Neuronal stem cell (in vitro differentiated cells): Measurements from ENCODE around the gene TMEM59L.

Experiments used
- DNase-seq: peaks from one replicate; pipeline ENCODE4 v3.0.0-alpha.2; 2013; ENCODE audit warnings: low spot score
- H2AFZ ChIP-seq: one replicate; pipeline ENCODE4 v1.6.1; 2013; ENCODE audit warnings: mild to moderate bottlenecking, low read length, inconsistent platforms
- H2AK5ac ChIP-seq: 2 replicates; pipeline ENCODE4 v1.6.1; 2013; ENCODE audit warnings: low read depth, mild to moderate bottlenecking, inconsistent platforms, low read length, moderate library complexity, mixed read lengths
- H2BK120ac ChIP-seq: 2 replicates; pipeline ENCODE4 v1.6.1; 2013; ENCODE audit warnings: low read depth, mild to moderate bottlenecking, inconsistent platforms, low read length, moderate library complexity, mixed read lengths
- H2BK12ac ChIP-seq: one replicate; pipeline ENCODE4 v1.6.1; 2013; ENCODE audit warnings: low read length, inconsistent platforms
- H2BK15ac ChIP-seq: 2 replicates; pipeline ENCODE4 v1.6.1; 2013; ENCODE audit warnings: mild to moderate bottlenecking, low read length, inconsistent platforms, mixed read lengths
- H2BK5ac ChIP-seq: one replicate; pipeline ENCODE4 v1.6.1; 2013; ENCODE audit warnings: inconsistent platforms, mild to moderate bottlenecking, low read length, moderate library complexity
- H3K14ac ChIP-seq: one replicate; pipeline ENCODE4 v1.6.1; 2013; ENCODE audit warnings: low read length, inconsistent platforms
- H3K18ac ChIP-seq: 2 replicates; pipeline ENCODE4 v1.6.1; 2013; ENCODE audit warnings: low read length, inconsistent platforms
- H3K23ac ChIP-seq: 2 replicates; pipeline ENCODE4 v1.6.1; 2013; ENCODE audit warnings: low read depth, mild to moderate bottlenecking, mixed read lengths, low read length, inconsistent platforms; ENCODE audit not compliant: poor library complexity
- H3K27ac ChIP-seq: replicated peaks from 3 replicates; pipeline ENCODE4 v1.5.1; 2013; ENCODE audit warnings: low read length, inconsistent platforms
- H3K27me3 ChIP-seq, 3 experiments: 2 replicates each; pipeline ENCODE4 v1.6.1; 2013; ENCODE audit warnings: low read length in 3 of 3, mild to moderate bottlenecking in 2 of 3, inconsistent platforms in 1 of 3, low read depth in 1 of 3, mixed read lengths in 1 of 3, moderate library complexity in 1 of 3; ENCODE audit not compliant: control insufficient read depth in 3 of 3, insufficient read depth in 3 of 3
- H3K36me3 ChIP-seq, 2 donors: replicated peaks in 1 of 2; 2 replicates each; pipeline ENCODE4 v1.6.1; 2013; ENCODE audit warnings: low read length in 2 of 2; ENCODE audit not compliant: control insufficient read depth in 2 of 2, insufficient read depth in 2 of 2
- H3K4ac ChIP-seq: 2 replicates; pipeline ENCODE4 v1.6.1; 2013; ENCODE audit warnings: inconsistent platforms, mild to moderate bottlenecking, low read length, moderate library complexity
- H3K4me1 ChIP-seq, 2 donors: 1 replicate in 1 of 2; 2 replicates in 1 of 2; pipeline ENCODE4 v1.6.1; 2013; ENCODE audit warnings: low read length in 2 of 2, low read depth in 1 of 2; ENCODE audit not compliant: control insufficient read depth in 2 of 2, insufficient read depth in 1 of 2
- H3K4me2 ChIP-seq: one replicate; pipeline ENCODE4 v1.6.1; 2013; ENCODE audit warnings: mild to moderate bottlenecking, low read length, inconsistent platforms; ENCODE audit not compliant: insufficient read depth, poor library complexity, severe bottlenecking
- H3K4me3 ChIP-seq, 2 donors: 2 replicates each; pipeline ENCODE4 v1.5.1; 2013; ENCODE audit warnings: low read length in 2 of 2, mild to moderate bottlenecking in 2 of 2, inconsistent platforms in 1 of 2, moderate library complexity in 1 of 2
- H3K79me1 ChIP-seq: one replicate; pipeline ENCODE4 v1.6.1; 2013; ENCODE audit warnings: low read depth, mild to moderate bottlenecking, inconsistent platforms, low read length, moderate library complexity
- H3K9ac ChIP-seq: one replicate; pipeline ENCODE4 v1.6.1; 2013; ENCODE audit warnings: mild to moderate bottlenecking, low read depth, low read length, inconsistent platforms; ENCODE audit not compliant: poor library complexity
- H3K9me3 ChIP-seq, 2 donors: replicated peaks in 1 of 2; 2 replicates each; pipeline versions ENCODE3 to v1.6.1; 2013; ENCODE audit warnings: low read length in 2 of 2, mild to moderate bottlenecking in 2 of 2, inconsistent platforms in 1 of 2, low read depth in 1 of 2, mixed read lengths in 1 of 2, moderate library complexity in 1 of 2; ENCODE audit not compliant: control insufficient read depth in 2 of 2, insufficient read depth in 1 of 2
- H4K8ac ChIP-seq: one replicate; pipeline ENCODE4 v1.6.1; 2013; ENCODE audit warnings: low read depth, mild to moderate bottlenecking, inconsistent platforms, low read length, moderate library complexity
- H4K91ac ChIP-seq: one replicate; pipeline ENCODE4 v1.6.1; 2013; ENCODE audit warnings: low read length, low read depth, mild to moderate bottlenecking, inconsistent platforms; ENCODE audit not compliant: poor library complexity
- WGBS, 2 donors: extraction: QIAGEN DNeasy Blood & Tissue Kit; methylation state at CpG; one replicate each; pipeline ENCODE4 v1.1.7; 2013; ENCODE audit warnings: missing lambda C conversion rate in 2 of 2, mixed read lengths in 1 of 2; ENCODE audit not compliant: insufficient read length in 2 of 2, insufficient replicate concordance in 1 of 2; ENCODE audit errors: extremely low coverage in 2 of 2; 5-methylcytosine and 5-hydroxymethylcytosine counted together

TMEM59L gene

GRCh38 chr19:18613589-18614234 lies 1.0 kb downstream of the TMEM59L start:
- H4K91ac ChIP-seq = no peak overlapping the region
- H3K4ac ChIP-seq = no peak overlapping the region
- H3K23ac ChIP-seq = no peak overlapping the region
- H3K18ac ChIP-seq = peak overlapping the region; percentile 59
- no CpG with 5 or more reads among the region's 23 CpGs for WGBS, 2 donors
- H2BK15ac ChIP-seq = peak overlapping the region; percentile 10
- no peak overlapping the region for H4K8ac ChIP-seq
- no peaks in the 10 kb centered on the region for H3K79me1 ChIP-seq
- no peaks in the 10 kb centered on the region for H3K36me3 ChIP-seq
- H3K27ac ChIP-seq = no peak overlapping the region
- peak overlapping the region; percentile 56 for H3K9ac ChIP-seq
- peak overlapping the region; percentile 32 for H3K4me2 ChIP-seq
- peaks cover 41 to 64% (median 59%) of the 10 kb centered on the region in 3 experiments for H3K27me3 ChIP-seq
- peak overlapping the region; percentile 17 for H2BK12ac ChIP-seq
- H3K14ac ChIP-seq = no peak overlapping the region
- H3K9me3 ChIP-seq = peaks cover 0 to 10% of the 10 kb centered on the region in 2 donors
- peak overlapping the region; percentile 24 for H2BK120ac ChIP-seq
- H2BK5ac ChIP-seq = peak overlapping the region; percentile 62
- peak overlapping the region; percentile 11 for H2AK5ac ChIP-seq
- H3K4me1 ChIP-seq = peaks cover 21 to 33% of the 10 kb centered on the region in 2 donors
- H2AFZ ChIP-seq = peak overlapping the region; percentile 99
- peak overlapping the region; percentile 48 to 85 for H3K4me3 ChIP-seq
- no peak for DNase-seq

DNA sequence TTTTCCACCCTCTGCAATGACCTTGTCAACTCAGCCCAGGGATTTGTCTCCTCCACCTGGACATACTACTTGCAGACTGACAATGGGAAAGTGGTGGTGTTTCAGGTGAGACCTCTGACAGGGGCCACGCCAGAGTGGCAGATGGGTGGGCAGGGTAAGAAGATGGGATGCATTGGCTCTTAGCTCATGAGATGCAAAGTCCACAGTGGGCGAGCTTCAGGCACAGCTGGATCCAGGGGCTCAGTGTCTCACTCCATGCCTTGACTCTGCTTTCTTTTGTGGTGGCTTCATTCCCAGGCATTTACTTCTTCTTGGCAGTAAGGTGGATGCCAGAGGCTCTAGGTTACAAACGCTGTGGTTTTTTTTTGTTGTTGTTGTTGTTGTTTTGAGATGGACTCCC lies 3.4 kb downstream of the TMEM59L start:
- H3K18ac ChIP-seq = no peak overlapping the region
- no peak overlapping the region for H2AK5ac ChIP-seq
- WGBS, 2 donors = no CpG with 5 or more reads among the region's 3 CpGs
- peaks cover 26 to 44% (median 37%) of the 10 kb centered on the region in 3 experiments for H3K27me3 ChIP-seq
- no peak overlapping the region for H4K8ac ChIP-seq
- no peak overlapping the region for H2BK12ac ChIP-seq
- no peak overlapping the region for H2AFZ ChIP-seq
- no peak overlapping the region for H3K4me3 ChIP-seq
- H3K4me1 ChIP-seq = peaks cover 15 to 20% of the 10 kb centered on the region in 2 donors
- H3K36me3 ChIP-seq = no peaks in the 10 kb centered on the region
- no peak overlapping the region for H3K23ac ChIP-seq
- no peak overlapping the region for H3K9ac ChIP-seq
- no peak for DNase-seq
- H2BK15ac ChIP-seq = no peak overlapping the region
- H2BK5ac ChIP-seq = no peak overlapping the region
- no peaks in the 10 kb centered on the region for H3K79me1 ChIP-seq
- no peak overlapping the region for H3K4ac ChIP-seq
- no peak overlapping the region for H3K14ac ChIP-seq
- H4K91ac ChIP-seq = no peak overlapping the region
- H3K4me2 ChIP-seq = no peak overlapping the region
- H3K27ac ChIP-seq = no peak overlapping the region
- no peak overlapping the region for H2BK120ac ChIP-seq
- peaks cover 0 to 10% of the 10 kb centered on the region in 2 donors for H3K9me3 ChIP-seq

GRCh38 chr19:18617562-18617961 lies 4.9 kb downstream of the TMEM59L start:
- Histone ChIP-seq H3K79me1 (no peaks in the 10 kb centered on the region), H3K4me2 (no peak overlapping the region), H2AFZ (no peak overlapping the region), H3K36me3 (no peaks in the 10 kb centered on the region), H3K4me3 (no peak overlapping the region), H2BK15ac (no peak overlapping the region), H3K23ac (no peak overlapping the region), H2AK5ac (no peak overlapping the region), H3K27ac (no peak overlapping the region), H3K9ac (no peak overlapping the region), H3K18ac (no peak overlapping the region), H3K14ac (no peak overlapping the region), H3K9me3 (peaks cover 0 to 10% of the 10 kb centered on the region in 2 donors), H3K4me1 (peaks cover 4 to 7% of the 10 kb centered on the region in 2 donors), H3K27me3 (peaks cover 12 to 30% (median 23%) of the 10 kb centered on the region in 3 experiments), H2BK5ac (no peak overlapping the region), H2BK120ac (no peak overlapping the region), H4K91ac (no peak overlapping the region), H4K8ac (no peak overlapping the region), H3K4ac (no peak overlapping the region), H2BK12ac (no peak overlapping the region)
- DNase-seq = no peak

GRCh38 chr19:18618236-18618635 lies 5.6 kb downstream of the TMEM59L start:
- WGBS, 2 donors = no CpG with 5 or more reads among the region's 13 CpGs
- Histone ChIP-seq H3K9me3 (peaks cover 0 to 10% of the 10 kb centered on the region in 2 donors), H3K18ac (no peak overlapping the region), H3K23ac (no peak overlapping the region), H2BK5ac (no peak overlapping the region), H4K91ac (no peak overlapping the region), H3K36me3 (no peaks in the 10 kb centered on the region), H2AK5ac (no peak overlapping the region), H3K27me3 (peaks cover 6 to 23% (median 16%) of the 10 kb centered on the region in 3 experiments), H3K4ac (no peak overlapping the region), H2AFZ (no peak overlapping the region), H2BK120ac (no peak overlapping the region), H3K4me2 (no peak overlapping the region), H2BK12ac (no peak overlapping the region), H3K4me3 (no peak overlapping the region), H3K27ac (no peak overlapping the region), H3K9ac (no peak overlapping the region), H2BK15ac (no peak overlapping the region), H3K14ac (no peak overlapping the region), H4K8ac (no peak overlapping the region), H3K79me1 (no peaks in the 10 kb centered on the region), H3K4me1 (peaks cover 3 to 6% of the 10 kb centered on the region in 2 donors)
- DNase-seq = no peak
